Measurements from ENCODE around the gene TPRA1. TPM values are rescaled to one million over a fixed set of nuclear protein-coding genes. Genes with fewer than 3 reads are reported as not detected.

TPRA1 gene
- total RNA-seq, 1 donor from 2014 or later, result 38.4 TPM

- Histone ChIP-seq H3K4me3 (ENCODE audit: low read depth, low read length) (no peak overlapping the region), H3K27me3 (ENCODE audit: control insufficient read depth, insufficient read depth, low read length) (peaks cover 3% of the 10 kb centered on the region), H3K36me3 (ENCODE audit: control insufficient read depth, insufficient read depth, low read length) (no peaks in the 10 kb centered on the region)
- no peak for TF ChIP-seq CTCF (IDR thresholded peaks at IDR 0.05; ENCODE audit: insufficient read depth, low read length, severe bottlenecking)
- DNase-seq (ENCODE audit: low read depth) (no peak), FAIRE-seq (no peak)
Measured at GRCh38 chr3:127539366-127540060, 51.0 kb downstream of the TPRA1 start.

GRCh38 chr3:127538569-127538968 is 52.0 kb downstream of the TPRA1 start:
- FAIRE-seq (no peak), DNase-seq (ENCODE audit: low read depth) (no peak)
- no peaks in the 10 kb centered on the region for H3K36me3 ChIP-seq (ENCODE audit: control insufficient read depth, insufficient read depth, low read length)
- peaks cover 3% of the 10 kb centered on the region for H3K27me3 ChIP-seq (ENCODE audit: control insufficient read depth, insufficient read depth, low read length)
- no peak overlapping the region for H3K4me3 ChIP-seq (ENCODE audit: low read depth, low read length)
- no peak for TF ChIP-seq CTCF (IDR thresholded peaks at IDR 0.05; ENCODE audit: insufficient read depth, low read length, severe bottlenecking)

- Histone ChIP-seq H3K36me3 (ENCODE audit: control insufficient read depth, insufficient read depth, low read length) (no peaks in the 10 kb centered on the region), H3K4me3 (ENCODE audit: low read depth, low read length) (no peak overlapping the region), H3K27me3 (ENCODE audit: control insufficient read depth, insufficient read depth, low read length) (no peaks in the 10 kb centered on the region)
- FAIRE-seq (no peak), DNase-seq (ENCODE audit: low read depth) (no peak)
- no peak for TF ChIP-seq CTCF (IDR thresholded peaks at IDR 0.05; ENCODE audit: insufficient read depth, low read length, severe bottlenecking)
Measured at GRCh38 chr3:127536830-127537812, 53.4 kb downstream of the TPRA1 start.

- FAIRE-seq (no peak), DNase-seq (ENCODE audit: low read depth) (no peak)
Measured at GRCh38 chr3:127535901-127536829, 54.4 kb downstream of the TPRA1 start.

More at GRCh38 chr3:127535901-127536829, 54.4 kb downstream of the TPRA1 start:
- Histone ChIP-seq H3K27me3 (ENCODE audit: control insufficient read depth, insufficient read depth, low read length) (no peaks in the 10 kb centered on the region), H3K4me3 (ENCODE audit: low read depth, low read length) (no peak overlapping the region), H3K36me3 (ENCODE audit: control insufficient read depth, insufficient read depth, low read length) (no peaks in the 10 kb centered on the region)
- no peak for TF ChIP-seq CTCF (IDR thresholded peaks at IDR 0.05; ENCODE audit: insufficient read depth, low read length, severe bottlenecking)

All from bronchial epithelial cell (primary cell).